H9 (cell line): ENCODE data around the gene CLEC3A. TPM values are rescaled to one million over a fixed set of nuclear protein-coding genes. Genes with fewer than 3 reads are reported as not detected.

Experiments
- DNase-seq: peaks from one replicate; pipeline ENCODE4 v3.0.0-alpha.2; 2017
- H2AFZ ChIP-seq: one replicate; pipeline ENCODE4 v1.6.1; 2013; ENCODE audit warnings: mild to moderate bottlenecking, low read length, control low read depth, moderate library complexity
- H2AK5ac ChIP-seq: 2 replicates; pipeline ENCODE4 v1.6.1; 2013; ENCODE audit warnings: low read length, control low read depth, mixed read lengths; ENCODE audit not compliant: insufficient read length
- H2BK120ac ChIP-seq: one replicate; pipeline ENCODE4 v1.6.1; 2013; ENCODE audit warnings: low read depth, mild to moderate bottlenecking, low read length, control low read depth, inconsistent platforms; ENCODE audit not compliant: poor library complexity, severe bottlenecking
- H2BK12ac ChIP-seq: 2 replicates; pipeline ENCODE4 v1.6.1; 2013; ENCODE audit warnings: low read length, control low read depth, mixed read lengths, low read depth; ENCODE audit not compliant: insufficient read length
- H2BK15ac ChIP-seq: 2 replicates; pipeline ENCODE4 v1.6.1; 2013; ENCODE audit warnings: low read depth, low read length, control low read depth
- H2BK20ac ChIP-seq: one replicate; pipeline ENCODE4 v1.6.1; 2013; ENCODE audit warnings: low read depth, mild to moderate bottlenecking, low read length, control low read depth, inconsistent platforms; ENCODE audit not compliant: poor library complexity, severe bottlenecking
- H2BK5ac ChIP-seq: 2 replicates; pipeline ENCODE4 v1.6.1; 2013; ENCODE audit warnings: low read length, control low read depth, mixed read lengths; ENCODE audit not compliant: insufficient read length
- H3K14ac ChIP-seq: 2 replicates; pipeline ENCODE4 v1.6.1; 2013; ENCODE audit warnings: low read length, control low read depth; ENCODE audit not compliant: insufficient read depth
- H3K18ac ChIP-seq: 2 replicates; pipeline ENCODE4 v1.6.1; 2013; ENCODE audit warnings: low read depth, mild to moderate bottlenecking, mixed read lengths, low read length, control low read depth; ENCODE audit not compliant: insufficient read length
- H3K23ac ChIP-seq: 2 replicates; pipeline ENCODE4 v1.6.1; 2013; ENCODE audit warnings: low read length, control low read depth, mixed read lengths, low read depth; ENCODE audit not compliant: insufficient read length
- H3K23me2 ChIP-seq: 2 replicates; pipeline ENCODE4 v1.6.1; 2013; ENCODE audit warnings: low read depth, mild to moderate bottlenecking, mixed read lengths, low read length, control low read depth; ENCODE audit not compliant: insufficient read length, poor library complexity, severe bottlenecking
- H3K27ac ChIP-seq: 2 replicates; pipeline ENCODE4 v1.5.1; 2013; ENCODE audit warnings: low read length, control low read depth, mixed read lengths, low read depth; ENCODE audit not compliant: insufficient read length
- H3K27me3 ChIP-seq: 2 replicates; pipeline ENCODE4 v1.6.1; 2013; ENCODE audit warnings: low read length, control low read depth, inconsistent platforms; ENCODE audit not compliant: insufficient read depth
- H3K4ac ChIP-seq: 2 replicates; pipeline ENCODE4 v1.6.1; 2013; ENCODE audit warnings: low read depth, mild to moderate bottlenecking, control low read depth, inconsistent platforms, low read length, moderate library complexity
- H3K4me1 ChIP-seq: 2 replicates; pipeline ENCODE4 v1.6.1; 2013; ENCODE audit warnings: low read length, control low read depth, inconsistent platforms; ENCODE audit not compliant: insufficient read depth
- H3K4me2 ChIP-seq: 2 replicates; pipeline ENCODE4 v1.6.1; 2013; ENCODE audit warnings: low read length, control low read depth, mixed read lengths; ENCODE audit not compliant: insufficient read length, insufficient read depth
- H3K56ac ChIP-seq: 2 replicates; pipeline ENCODE4 v1.6.1; 2013; ENCODE audit warnings: low read depth, mild to moderate bottlenecking, mixed read lengths, low read length, control low read depth; ENCODE audit not compliant: insufficient read length
- H3K79me1 ChIP-seq: 2 replicates; pipeline ENCODE4 v1.6.1; 2013; ENCODE audit warnings: low read depth, mild to moderate bottlenecking, moderate library complexity, low read length, control low read depth, inconsistent platforms; ENCODE audit not compliant: insufficient read depth, poor library complexity, severe bottlenecking
- H3K79me2 ChIP-seq: 2 replicates; pipeline ENCODE4 v1.6.1; 2013; ENCODE audit warnings: low read length, control low read depth, inconsistent platforms; ENCODE audit not compliant: insufficient read depth
- H3K9ac ChIP-seq: 2 replicates; pipeline ENCODE4 v1.6.1; 2013; ENCODE audit warnings: low read length, control low read depth, mixed read lengths; ENCODE audit not compliant: insufficient read length; ENCODE audit errors: extremely low read depth
- H3K9me3 ChIP-seq: one replicate; pipeline ENCODE4 v1.6.1; 2013; ENCODE audit warnings: low read depth, low read length, inconsistent platforms; ENCODE audit not compliant: control insufficient read depth
- H3T11ph ChIP-seq: one replicate; pipeline ENCODE4 v1.6.1; 2013; ENCODE audit warnings: mild to moderate bottlenecking, low read length, control low read depth, inconsistent platforms
- H4K20me1 ChIP-seq: one replicate; pipeline ENCODE4 v1.6.1; 2013; ENCODE audit not compliant: control insufficient read depth, insufficient read length, insufficient read depth
- H4K5ac ChIP-seq: 2 replicates; pipeline ENCODE4 v1.6.1; 2013; ENCODE audit warnings: low read depth, mild to moderate bottlenecking, mixed read lengths, low read length, control low read depth; ENCODE audit not compliant: insufficient read length
- H4K8ac ChIP-seq: replicated peaks from 2 replicates; pipeline ENCODE4 v1.6.1; 2013; ENCODE audit warnings: low read length, control low read depth, mixed read lengths, low read depth; ENCODE audit not compliant: insufficient read length
- H4K91ac ChIP-seq: 2 replicates; pipeline ENCODE4 v1.6.1; 2013; ENCODE audit warnings: low read depth, mild to moderate bottlenecking, moderate library complexity, mixed read lengths, low read length, control low read depth; ENCODE audit not compliant: insufficient read length
- H3K27ac Mint-ChIP-seq, 3 experiments: 2 replicates in 2 of 3; 3 replicates in 1 of 3; pipeline ENCODE4 v1.8.0; 2020 to 2021; ENCODE audit warnings: mixed read lengths in 3 of 3, mild to moderate bottlenecking in 1 of 3, moderate library complexity in 1 of 3
- H3K27me3 Mint-ChIP-seq: 2 replicates; pipeline ENCODE4 v1.8.0; 2021; ENCODE audit warnings: low read depth, mild to moderate bottlenecking, moderate library complexity, mixed read lengths
- H3K36me3 Mint-ChIP-seq, 3 experiments: 2 replicates in 2 of 3; 3 replicates in 1 of 3; pipeline ENCODE4 v1.8.0; 2020 to 2021; ENCODE audit warnings: low read depth in 3 of 3, mixed read lengths in 3 of 3; ENCODE audit not compliant: insufficient read depth in 1 of 3
- H3K4me1 Mint-ChIP-seq, 2 experiments: 2 replicates each; pipeline ENCODE4 v1.8.0; 2020; ENCODE audit warnings: mixed read lengths in 2 of 2
- H3K4me3 Mint-ChIP-seq, 2 experiments: 2 replicates in 1 of 2; 3 replicates in 1 of 2; pipeline ENCODE4 v1.8.0; 2020 to 2021; ENCODE audit warnings: mild to moderate bottlenecking in 2 of 2, mixed read lengths in 2 of 2, moderate library complexity in 1 of 2
- H3K9me3 Mint-ChIP-seq, 2 experiments: 2 replicates in 1 of 2; 3 replicates in 1 of 2; pipeline ENCODE4 v1.8.0; 2020; ENCODE audit warnings: mild to moderate bottlenecking in 2 of 2, mixed read lengths in 2 of 2, moderate library complexity in 1 of 2
- WGBS: extraction: QIAGEN DNeasy Blood & Tissue Kit; methylation state at CpG from one replicate; pipeline ENCODE4 v1.1.7; 2013; ENCODE audit warnings: missing lambda C conversion rate, low lambda C conversion rate, mixed read lengths; ENCODE audit not compliant: insufficient read length; ENCODE audit errors: extremely low coverage; 5-methylcytosine and 5-hydroxymethylcytosine counted together
- total RNA-seq: library from RNA; stranded (reverse); gene quantifications from 2 replicates; pipeline ENCODE4 v1.2.1, GENCODE V29; 2021
- TF ChIP-seq, protein P1 (sequence below): fragments of 200-600 bp; sonication (generic); conservative IDR thresholded peaks from 3 replicates; pipeline ENCODE4 v1.8.0; 2021; ENCODE audit warnings: antibody characterized with exemption, mild to moderate bottlenecking

CLEC3A gene
- total RNA-seq, 1 experiment from 2014 or later = not detected

GRCh38 chr16:78025631-78026030 lies 3.3 kb downstream of the CLEC3A start:
- Histone ChIP-seq H2BK12ac (no peak overlapping the region), H3K4me1 (no peaks in the 10 kb centered on the region), H4K20me1 (no peaks in the 10 kb centered on the region), H4K8ac (no peak overlapping the region), H2AFZ (no peak overlapping the region), H3K79me1 (no peaks in the 10 kb centered on the region), H3K9ac (no peak overlapping the region), H4K91ac (no peak overlapping the region), H3K9me3 (no peaks in the 10 kb centered on the region), H3K79me2 (no peaks in the 10 kb centered on the region), H3K4me2 (no peak overlapping the region), H3K56ac (no peak overlapping the region), H3T11ph (no peak overlapping the region), H3K18ac (no peak overlapping the region), H3K23me2 (no peaks in the 10 kb centered on the region), H3K4ac (no peak overlapping the region), H3K27ac (no peak overlapping the region), H2BK15ac (no peak overlapping the region), H2AK5ac (no peak overlapping the region), H3K27me3 (no peaks in the 10 kb centered on the region), H3K23ac (no peak overlapping the region), H2BK5ac (no peak overlapping the region), H2BK120ac (no peak overlapping the region), H4K5ac (no peak overlapping the region), H3K14ac (no peak overlapping the region), H2BK20ac (no peak overlapping the region)
- peaks cover 39% of the 10 kb centered on the region for H3K27me3 Mint-ChIP-seq
- H3K9me3 Mint-ChIP-seq = no peaks in the 10 kb centered on the region
- TF ChIP-seq, protein P1, sequence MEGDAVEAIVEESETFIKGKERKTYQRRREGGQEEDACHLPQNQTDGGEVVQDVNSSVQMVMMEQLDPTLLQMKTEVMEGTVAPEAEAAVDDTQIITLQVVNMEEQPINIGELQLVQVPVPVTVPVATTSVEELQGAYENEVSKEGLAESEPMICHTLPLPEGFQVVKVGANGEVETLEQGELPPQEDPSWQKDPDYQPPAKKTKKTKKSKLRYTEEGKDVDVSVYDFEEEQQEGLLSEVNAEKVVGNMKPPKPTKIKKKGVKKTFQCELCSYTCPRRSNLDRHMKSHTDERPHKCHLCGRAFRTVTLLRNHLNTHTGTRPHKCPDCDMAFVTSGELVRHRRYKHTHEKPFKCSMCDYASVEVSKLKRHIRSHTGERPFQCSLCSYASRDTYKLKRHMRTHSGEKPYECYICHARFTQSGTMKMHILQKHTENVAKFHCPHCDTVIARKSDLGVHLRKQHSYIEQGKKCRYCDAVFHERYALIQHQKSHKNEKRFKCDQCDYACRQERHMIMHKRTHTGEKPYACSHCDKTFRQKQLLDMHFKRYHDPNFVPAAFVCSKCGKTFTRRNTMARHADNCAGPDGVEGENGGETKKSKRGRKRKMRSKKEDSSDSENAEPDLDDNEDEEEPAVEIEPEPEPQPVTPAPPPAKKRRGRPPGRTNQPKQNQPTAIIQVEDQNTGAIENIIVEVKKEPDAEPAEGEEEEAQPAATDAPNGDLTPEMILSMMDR = no peak
- no CpG with 5 or more reads among the region's 1 CpG for WGBS
- H3K4me3 Mint-ChIP-seq = no peak overlapping the region
- no peak overlapping the region for H3K27ac Mint-ChIP-seq
- H3K4me1 Mint-ChIP-seq = peaks cover 17 to 20% of the 10 kb centered on the region in 2 experiments
- no peaks in the 10 kb centered on the region for H3K36me3 Mint-ChIP-seq
- no peak for DNase-seq
